Karpas-422 (cell line): ENCODE measurements around the gene RFTN1. TPM values are rescaled to one million over a fixed set of nuclear protein-coding genes. Genes with fewer than 3 reads are reported as not detected.

Source experiments
- DNase-seq: peaks from one replicate; pipeline ENCODE4 v3.0.0-alpha.2; 2015
- H2AFZ ChIP-seq: fragments of 200-600 bp; sonication (generic); 2 replicates; pipeline ENCODE4 v1.6.1; 2014; ENCODE audit warnings: antibody characterized with exemption, low read length, mixed read lengths
- H3K27ac ChIP-seq: fragments of 200-600 bp; sonication (generic); 2 replicates; pipeline ENCODE4 v1.5.1; 2014; ENCODE audit warnings: mild to moderate bottlenecking, low read length, moderate library complexity
- H3K27me3 ChIP-seq: fragments of 200-600 bp; sonication (generic); 2 replicates; pipeline ENCODE4 v1.6.1; 2014; ENCODE audit warnings: low read length, mixed read lengths
- H3K36me3 ChIP-seq: fragments of 200-600 bp; sonication (generic); 2 replicates; pipeline ENCODE4 v1.6.1; 2014; ENCODE audit warnings: low read length, mixed read lengths; ENCODE audit not compliant: insufficient read depth
- H3K4me1 ChIP-seq: fragments of 200-600 bp; sonication (generic); 2 replicates; pipeline ENCODE4 v1.6.1; 2014; ENCODE audit warnings: mild to moderate bottlenecking, low read length, mixed read lengths
- H3K4me2 ChIP-seq: fragments of 200-600 bp; sonication (generic); 2 replicates; pipeline ENCODE4 v1.6.1; 2014; ENCODE audit warnings: low read length, low read depth, mild to moderate bottlenecking; ENCODE audit not compliant: poor library complexity, severe bottlenecking
- H3K4me3 ChIP-seq: fragments of 200-600 bp; sonication (generic); 2 replicates; pipeline ENCODE4 v1.5.1; 2014; ENCODE audit warnings: mild to moderate bottlenecking, antibody characterized with exemption, low read length, mixed read lengths
- H3K79me2 ChIP-seq: fragments of 200-600 bp; sonication (generic); 2 replicates; pipeline ENCODE4 v1.6.1; 2014; ENCODE audit warnings: mild to moderate bottlenecking, low read length, mixed read lengths
- H3K9ac ChIP-seq: fragments of 200-600 bp; sonication (generic); 2 replicates; pipeline ENCODE4 v1.6.0; 2014; ENCODE audit warnings: low read length
- H3K9me2 ChIP-seq: fragments of 200-600 bp; sonication (generic), shearing (Covaris generic); replicated peaks from 2 replicates; pipeline ENCODE4 v1.6.0; 2014; ENCODE audit warnings: mild to moderate bottlenecking, low read length, moderate library complexity; ENCODE audit not compliant: insufficient read depth
- H3K9me3 ChIP-seq: fragments of 300-700, 200-600 bp; sonication (generic); 2 replicates; pipeline ENCODE4 v1.6.1; 2014; ENCODE audit warnings: low read length, mixed read lengths
- H4K20me1 ChIP-seq: fragments of 200-600 bp; sonication (generic); 2 replicates; pipeline ENCODE4 v1.6.1; 2014; ENCODE audit warnings: mild to moderate bottlenecking, antibody characterized with exemption, low read length, low read depth; ENCODE audit not compliant: insufficient read depth
- total RNA-seq: library from RNA; depleted of rRNA; stranded (reverse); fragments of >200 nt; shearing (Covaris generic); gene quantifications from 2 replicates; pipeline ENCODE4 v1.2.3, GENCODE V29; 2014; ENCODE audit warnings: low replicate concordance

Gene RFTN1
- total RNA-seq, 1 experiment from 2014 or later: 291 TPM

GRCh38 chr3:16394639-16395038 is 118.9 kb downstream of the RFTN1 start:
- Histone ChIP-seq H3K27ac (peak overlapping the region; percentile 55), H2AFZ (no peak overlapping the region), H3K27me3 (no peaks in the 10 kb centered on the region), H3K79me2 (peaks cover 94% of the 10 kb centered on the region), H4K20me1 (no peaks in the 10 kb centered on the region), H3K4me2 (no peak overlapping the region), H3K9ac (no peak overlapping the region), H3K4me3 (no peak overlapping the region), H3K36me3 (peaks cover 63% of the 10 kb centered on the region), H3K4me1 (peaks cover 38% of the 10 kb centered on the region), H3K9me2 (no peaks in the 10 kb centered on the region), H3K9me3 (no peaks in the 10 kb centered on the region)
- no peak for DNase-seq

GRCh38 chr3:16392717-16393116 is 120.8 kb downstream of the RFTN1 start:
- no peak for DNase-seq
- H3K4me3 ChIP-seq: no peak overlapping the region
- no peaks in the 10 kb centered on the region for H3K9me2 ChIP-seq
- no peaks in the 10 kb centered on the region for H4K20me1 ChIP-seq
- H3K27ac ChIP-seq: peak overlapping the region; percentile 64
- H3K4me1 ChIP-seq: peaks cover 57% of the 10 kb centered on the region
- H3K4me2 ChIP-seq: no peak overlapping the region
- H2AFZ ChIP-seq: no peak overlapping the region
- no peak overlapping the region for H3K9ac ChIP-seq
- H3K79me2 ChIP-seq: peaks cover 97% of the 10 kb centered on the region
- H3K36me3 ChIP-seq: peaks cover 64% of the 10 kb centered on the region
- H3K27me3 ChIP-seq: no peaks in the 10 kb centered on the region
- no peaks in the 10 kb centered on the region for H3K9me3 ChIP-seq

GRCh38 chr3:16392065-16392464 is 121.4 kb downstream of the RFTN1 start:
- no peak for DNase-seq
- peaks cover 59% of the 10 kb centered on the region for H3K4me1 ChIP-seq
- no peaks in the 10 kb centered on the region for H3K9me3 ChIP-seq
- H2AFZ ChIP-seq: no peak overlapping the region
- H3K27ac ChIP-seq: peak overlapping the region; percentile 41
- H3K9ac ChIP-seq: no peak overlapping the region
- no peak overlapping the region for H3K4me2 ChIP-seq
- no peaks in the 10 kb centered on the region for H3K27me3 ChIP-seq
- H3K4me3 ChIP-seq: no peak overlapping the region
- H4K20me1 ChIP-seq: no peaks in the 10 kb centered on the region
- H3K79me2 ChIP-seq: peaks cover 97% of the 10 kb centered on the region
- peaks cover 62% of the 10 kb centered on the region for H3K36me3 ChIP-seq
- H3K9me2 ChIP-seq: no peaks in the 10 kb centered on the region

GRCh38 chr3:16390581-16390980 is 122.9 kb downstream of the RFTN1 start:
- peak overlapping the region; percentile 98 for H3K27ac ChIP-seq
- no peak overlapping the region for H2AFZ ChIP-seq
- no peak overlapping the region for H3K4me3 ChIP-seq
- no peak overlapping the region for H3K4me2 ChIP-seq
- H3K9me2 ChIP-seq: no peaks in the 10 kb centered on the region
- peaks cover 98% of the 10 kb centered on the region for H3K79me2 ChIP-seq
- DNase-seq: no peak
- peaks cover 64% of the 10 kb centered on the region for H3K4me1 ChIP-seq
- no peaks in the 10 kb centered on the region for H4K20me1 ChIP-seq
- no peaks in the 10 kb centered on the region for H3K27me3 ChIP-seq
- peaks cover 54% of the 10 kb centered on the region for H3K36me3 ChIP-seq
- no peaks in the 10 kb centered on the region for H3K9me3 ChIP-seq
- H3K9ac ChIP-seq: no peak overlapping the region

- no peak overlapping the region for H3K4me3 ChIP-seq
- no peak overlapping the region for H3K4me2 ChIP-seq
- no peaks in the 10 kb centered on the region for H3K27me3 ChIP-seq
- DNase-seq: no peak
- H3K9me3 ChIP-seq: no peaks in the 10 kb centered on the region
- no peak overlapping the region for H2AFZ ChIP-seq
- peaks cover 75% of the 10 kb centered on the region for H3K4me1 ChIP-seq
- H3K27ac ChIP-seq: peak overlapping the region; percentile 98
- H3K9ac ChIP-seq: no peak overlapping the region
- peaks cover 97% of the 10 kb centered on the region for H3K79me2 ChIP-seq
- H4K20me1 ChIP-seq: no peaks in the 10 kb centered on the region
- H3K36me3 ChIP-seq: peaks cover 48% of the 10 kb centered on the region
- H3K9me2 ChIP-seq: no peaks in the 10 kb centered on the region
These were observed 124.6 kb downstream of the RFTN1 start for GRCh38 chr3:16388850-16389441.

- Histone ChIP-seq H3K4me1 (peaks cover 81% of the 10 kb centered on the region), H2AFZ (no peak overlapping the region), H3K9ac (no peak overlapping the region), H3K4me3 (no peak overlapping the region), H4K20me1 (no peaks in the 10 kb centered on the region), H3K9me2 (no peaks in the 10 kb centered on the region), H3K27me3 (no peaks in the 10 kb centered on the region), H3K27ac (peak overlapping the region; percentile 98), H3K4me2 (no peak overlapping the region), H3K36me3 (peaks cover 50% of the 10 kb centered on the region), H3K9me3 (no peaks in the 10 kb centered on the region), H3K79me2 (peaks cover 97% of the 10 kb centered on the region)
- no peak for DNase-seq
These were observed 126.9 kb downstream of the RFTN1 start for GRCh38 chr3:16386561-16386960.

- Histone ChIP-seq H3K27ac (peak overlapping the region; percentile 98), H3K4me2 (no peak overlapping the region), H3K4me1 (peaks cover 81% of the 10 kb centered on the region), H3K9me2 (no peaks in the 10 kb centered on the region), H3K36me3 (peaks cover 57% of the 10 kb centered on the region), H3K79me2 (peaks cover 97% of the 10 kb centered on the region), H3K4me3 (no peak overlapping the region), H4K20me1 (no peaks in the 10 kb centered on the region), H3K9me3 (no peaks in the 10 kb centered on the region), H2AFZ (no peak overlapping the region), H3K27me3 (no peaks in the 10 kb centered on the region), H3K9ac (no peak overlapping the region)
- DNase-seq: no peak
These were observed 128.3 kb downstream of the RFTN1 start for GRCh38 chr3:16385151-16385550.

- H3K4me1 ChIP-seq: peaks cover 81% of the 10 kb centered on the region
- DNase-seq: no peak
- no peaks in the 10 kb centered on the region for H3K9me2 ChIP-seq
- peaks cover 55% of the 10 kb centered on the region for H3K36me3 ChIP-seq
- no peak overlapping the region for H2AFZ ChIP-seq
- H4K20me1 ChIP-seq: no peaks in the 10 kb centered on the region
- H3K4me2 ChIP-seq: no peak overlapping the region
- H3K27ac ChIP-seq: peak overlapping the region; percentile 98; the same call in 1 of the 2 replicates
- no peak overlapping the region for H3K9ac ChIP-seq
- H3K9me3 ChIP-seq: no peaks in the 10 kb centered on the region
- H3K79me2 ChIP-seq: peaks cover 97% of the 10 kb centered on the region
- no peak overlapping the region for H3K4me3 ChIP-seq
- no peaks in the 10 kb centered on the region for H3K27me3 ChIP-seq
These were observed 129.6 kb downstream of the RFTN1 start for GRCh38 chr3:16383864-16384263.
